K562 (cell line): ENCODE data around the gene GRIA1.

ENCODE experiments used
- ZNF232 ChIP-seq: sonication (generic); formaldehyde crosslinking; IDR thresholded peaks from 2 replicates; pipeline ENCODE4 v1.8.0; 2022; ENCODE audit warnings: mild to moderate bottlenecking, missing genetic modification reagents
- ZNF253 ChIP-seq: fragments of 250-450 bp; sonication (Bioruptor Pico); conservative IDR thresholded peaks from 2 replicates; pipeline ENCODE4 v1.6.1; 2021; ENCODE audit warnings: mild to moderate bottlenecking
- TF ChIP-seq, protein P1 (sequence below): sonication (generic); formaldehyde crosslinking; IDR thresholded peaks from 2 replicates; pipeline ENCODE4 v1.5.0; 2020; ENCODE audit warnings: missing genetic modification reagents

DNA sequence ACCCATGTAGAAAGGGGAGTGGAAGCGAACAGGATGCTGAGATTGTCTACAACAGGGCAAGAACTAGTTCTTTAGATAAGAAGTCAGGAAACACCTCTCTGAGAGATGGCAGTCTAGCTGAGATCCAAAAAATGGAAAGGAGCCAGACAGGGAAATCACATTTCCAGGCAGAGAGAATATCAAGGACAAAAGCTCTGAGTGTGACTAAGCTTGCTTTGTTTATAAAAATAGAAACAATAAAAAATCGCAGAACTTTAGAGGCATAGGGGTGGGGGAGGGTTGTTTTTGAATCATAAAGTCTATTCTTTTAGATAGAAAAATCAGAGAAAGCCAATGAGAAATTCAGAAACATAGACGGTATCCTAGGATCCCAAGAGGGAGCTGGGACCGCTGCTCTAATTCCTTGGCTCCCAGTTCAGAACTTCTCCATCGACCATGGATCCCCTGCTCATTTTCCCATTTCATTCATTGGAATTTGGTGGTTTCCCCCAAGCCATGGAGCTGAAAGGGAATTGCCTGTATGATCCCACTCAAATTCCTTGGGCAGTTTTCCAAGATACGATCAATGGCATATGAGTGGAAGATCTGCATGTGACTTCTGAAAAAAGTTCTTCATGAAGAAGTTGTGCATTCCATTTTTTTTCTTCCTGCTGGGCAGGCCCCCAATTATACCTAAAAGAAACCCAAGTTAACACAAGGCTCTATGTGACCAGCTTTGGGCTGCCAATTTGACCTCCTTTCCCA is 182.0 kb downstream of the GRIA1 start:
- no peak for TF ChIP-seq ZNF232 (CRISPR knock-in tag)
- no peak for TF ChIP-seq ZNF253 (CRISPR knock-in tag)
- TF ChIP-seq, protein P1, sequence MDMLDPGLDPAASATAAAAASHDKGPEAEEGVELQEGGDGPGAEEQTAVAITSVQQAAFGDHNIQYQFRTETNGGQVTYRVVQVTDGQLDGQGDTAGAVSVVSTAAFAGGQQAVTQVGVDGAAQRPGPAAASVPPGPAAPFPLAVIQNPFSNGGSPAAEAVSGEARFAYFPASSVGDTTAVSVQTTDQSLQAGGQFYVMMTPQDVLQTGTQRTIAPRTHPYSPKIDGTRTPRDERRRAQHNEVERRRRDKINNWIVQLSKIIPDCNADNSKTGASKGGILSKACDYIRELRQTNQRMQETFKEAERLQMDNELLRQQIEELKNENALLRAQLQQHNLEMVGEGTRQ (CRISPR knock-in tag) = no peak
